Endodermal cell (in vitro differentiated cells): ENCODE measurements around the gene ZNF254. TPM values are rescaled to one million over a fixed set of nuclear protein-coding genes. Genes with fewer than 3 reads are reported as not detected.

ENCODE experiments used
- DNase-seq: peaks from one replicate; pipeline ENCODE4 v3.0.0-alpha.2; 2017
- H3K27ac ChIP-seq: 2 replicates; pipeline ENCODE4 v1.5.1; 2013; ENCODE audit warnings: mild to moderate bottlenecking, low read depth, low read length, moderate library complexity
- H3K27me3 ChIP-seq: 2 replicates; pipeline ENCODE4 v1.6.1; 2013; ENCODE audit warnings: mild to moderate bottlenecking, low read length, moderate library complexity; ENCODE audit not compliant: insufficient read depth, control insufficient read depth, poor library complexity, severe bottlenecking
- H3K36me3 ChIP-seq: 2 replicates; pipeline ENCODE4 v1.7.0; 2013; ENCODE audit warnings: mild to moderate bottlenecking, low read length, moderate library complexity; ENCODE audit not compliant: control insufficient read depth, insufficient read depth
- H3K4me1 ChIP-seq: one replicate; pipeline ENCODE4 v1.7.0; 2013; ENCODE audit warnings: low read length; ENCODE audit not compliant: control insufficient read depth, insufficient read depth
- H3K4me3 ChIP-seq: 2 replicates; pipeline ENCODE4 v1.5.1; 2013; ENCODE audit warnings: mild to moderate bottlenecking, low read length, moderate library complexity
- H3K9ac ChIP-seq: 2 replicates; pipeline ENCODE4 v1.6.1; 2013; ENCODE audit warnings: mild to moderate bottlenecking, low read length, moderate library complexity; ENCODE audit not compliant: poor library complexity, severe bottlenecking; ENCODE audit errors: extremely low read depth
- H3K9me3 ChIP-seq: 2 replicates; pipeline ENCODE4 v1.6.1; 2013; ENCODE audit warnings: mild to moderate bottlenecking, low read length, moderate library complexity; ENCODE audit not compliant: control insufficient read depth
- H3K27ac Mint-ChIP-seq: 2 replicates; pipeline ENCODE4 v1.8.0; 2020; ENCODE audit warnings: mixed read lengths
- H3K27me3 Mint-ChIP-seq: 2 replicates; pipeline ENCODE4 v1.8.0; 2021; ENCODE audit warnings: mild to moderate bottlenecking, mixed read lengths; ENCODE audit not compliant: insufficient read depth
- H3K36me3 Mint-ChIP-seq: 2 replicates; pipeline ENCODE4 v1.8.0; 2020; ENCODE audit warnings: low read depth, mixed read lengths
- H3K4me1 Mint-ChIP-seq: 2 replicates; pipeline ENCODE4 v1.8.0; 2020; ENCODE audit warnings: mixed read lengths
- H3K4me3 Mint-ChIP-seq: 2 replicates; pipeline ENCODE4 v1.8.0; 2020; ENCODE audit warnings: mild to moderate bottlenecking, moderate library complexity, mixed read lengths
- H3K9me3 Mint-ChIP-seq: 2 replicates; pipeline ENCODE4 v1.8.0; 2020; ENCODE audit warnings: mild to moderate bottlenecking, mixed read lengths
- CTCF ChIP-seq: fragments of 200-600 bp; sonication (generic); conservative IDR thresholded peaks from 2 replicates; pipeline ENCODE4 v1.5.0; 2021; ENCODE audit warnings: antibody characterized with exemption, mild to moderate bottlenecking
- WGBS, 2 experiments: methylation state at CpG; one replicate each; pipeline versions ENCODE4 v1.1.5 to v1.1.7; 2013; ENCODE audit warnings: missing lambda C conversion rate in 2 of 2, mixed read lengths in 1 of 2; ENCODE audit not compliant: insufficient coverage in 1 of 2, insufficient read length in 1 of 2; 5-methylcytosine and 5-hydroxymethylcytosine counted together
- total RNA-seq, 2 donors: library from RNA; stranded (reverse); fragmentation: NEBNext Ultra II Directional in 1 of 2; extraction: Animal tissue kit (Norgen Biotek cat#: 25700) in 1 of 2; gene quantifications; 2 replicates in 1 of 2; 3 replicates in 1 of 2; pipeline ENCODE4 v1.2.1, GENCODE V29; 2021

Gene ZNF254
- total RNA-seq, 2 donors from 2014 or later = 30.7 to 33.8 TPM

GRCh38 chr19:24059563-24060295 lies 27.3 kb upstream of the ZNF254 start:
- Histone ChIP-seq H3K4me3 (no peak overlapping the region), H3K9me3 (no peaks in the 10 kb centered on the region), H3K27ac (no peak overlapping the region), H3K9ac (no peak overlapping the region), H3K36me3 (peaks cover 79% of the 10 kb centered on the region), H3K4me1 (no peaks in the 10 kb centered on the region), H3K27me3 (no peaks in the 10 kb centered on the region)
- DNase-seq = no peak
- no peaks in the 10 kb centered on the region for H3K4me1 Mint-ChIP-seq
- H3K27me3 Mint-ChIP-seq = no peaks in the 10 kb centered on the region
- H3K27ac Mint-ChIP-seq = no peak overlapping the region
- no peaks in the 10 kb centered on the region for H3K9me3 Mint-ChIP-seq
- WGBS, 2 experiments = 69 to 86% methylated on average over 1 to 2 of the region's 2 CpGs
- H3K4me3 Mint-ChIP-seq = no peak overlapping the region
- peaks cover 80% of the 10 kb centered on the region for H3K36me3 Mint-ChIP-seq
- TF ChIP-seq CTCF = no peak

GRCh38 chr19:24060687-24061356 lies 26.2 kb upstream of the ZNF254 start:
- no peaks in the 10 kb centered on the region for H3K4me1 Mint-ChIP-seq
- Histone ChIP-seq H3K27ac (no peak overlapping the region), H3K9ac (no peak overlapping the region), H3K27me3 (no peaks in the 10 kb centered on the region), H3K9me3 (no peaks in the 10 kb centered on the region), H3K4me3 (no peak overlapping the region), H3K36me3 (peaks cover 82% of the 10 kb centered on the region), H3K4me1 (no peaks in the 10 kb centered on the region)
- no peak overlapping the region for H3K27ac Mint-ChIP-seq
- peaks cover 80% of the 10 kb centered on the region for H3K36me3 Mint-ChIP-seq
- H3K4me3 Mint-ChIP-seq = no peak overlapping the region
- no peaks in the 10 kb centered on the region for H3K9me3 Mint-ChIP-seq
- 55 to 61% methylated on average over 2 of the region's 2 CpGs for WGBS, 2 experiments
- TF ChIP-seq CTCF = no peak
- DNase-seq = no peak
- no peaks in the 10 kb centered on the region for H3K27me3 Mint-ChIP-seq

- Histone ChIP-seq H3K27ac (no peak overlapping the region), H3K4me3 (no peak overlapping the region), H3K9ac (no peak overlapping the region), H3K27me3 (no peaks in the 10 kb centered on the region), H3K36me3 (peaks cover 80% of the 10 kb centered on the region), H3K9me3 (no peaks in the 10 kb centered on the region), H3K4me1 (no peaks in the 10 kb centered on the region)
- Mint-ChIP-seq H3K9me3 (no peaks in the 10 kb centered on the region), H3K27ac (no peak overlapping the region), H3K27me3 (no peaks in the 10 kb centered on the region), H3K4me3 (no peak overlapping the region), H3K4me1 (no peaks in the 10 kb centered on the region), H3K36me3 (peaks cover 77% of the 10 kb centered on the region)
- no peak for DNase-seq
- no peak for TF ChIP-seq CTCF
Measured at GRCh38 chr19:24062190-24062589, 24.8 kb upstream of the ZNF254 start.
